PC-3 (cell line): ENCODE measurements around the gene FAM20B. TPM values are rescaled to one million over a fixed set of nuclear protein-coding genes. Genes with fewer than 3 reads are reported as not detected.
A peak's percentile ranks its signal among the peaks of the same experiment; 100 is the strongest.

Experiments
- ATAC-seq: fragments of 200-7000 bp; cut with Tn5 transposase; 2 replicates; pipeline ENCODE4 v1.9.1; 2020; ENCODE audit warnings: mild to moderate bottlenecking, moderate library complexity
- BruUV-seq: library from RNA; stranded (reverse); fragments of 400-500 nt; replicated peaks from 2 replicates; lab custom pipeline; 2021; lab: Mats Ljungman, UMichigan
- CTCF ChIA-PET: fragments of 300-600 bp; sonication (Branson Sonifier 250); formaldehyde crosslinking; loops from one replicate; lab custom pipeline; 2022; ENCODE audit warnings: antibody characterized with exemption; lab: Charles Lee
- POLR2A ChIA-PET: fragments of 300-600 bp; sonication (Branson Sonifier 250); formaldehyde crosslinking; loops from one replicate; lab custom pipeline; 2022; ENCODE audit warnings: antibody characterized with exemption; ENCODE audit not compliant: unreplicated experiment; lab: Charles Lee
- DNase-seq: peaks from one replicate; pipeline ENCODE4 v3.0.0-alpha.2; 2015
- H2AFZ ChIP-seq: fragments of 300-600 bp; sonication (generic); 2 replicates; pipeline ENCODE4 v1.6.0; 2016; ENCODE audit warnings: antibody characterized with exemption, low read length
- H3F3A ChIP-seq: fragments of 300-600 bp; sonication (generic); one replicate; pipeline ENCODE4 v1.6.0; 2017; ENCODE audit warnings: antibody characterized with exemption, low read length, control low read depth, mild to moderate bottlenecking; ENCODE audit not compliant: unreplicated experiment
- H3K27ac ChIP-seq: fragments of 300-600 bp; sonication (generic); 2 replicates; pipeline ENCODE4 v1.5.1; 2016; ENCODE audit warnings: mild to moderate bottlenecking, low read length
- H3K27me3 ChIP-seq: fragments of 300-600 bp; sonication (generic); 2 replicates; pipeline ENCODE4 v1.6.1; 2016; ENCODE audit warnings: low read length, mixed read lengths
- H3K36me3 ChIP-seq: fragments of 300-600 bp; sonication (generic); 2 replicates; pipeline ENCODE4 v1.6.1; 2016; ENCODE audit warnings: low read depth, mixed run types, low read length, mixed read lengths
- H3K4me1 ChIP-seq: fragments of 300-600 bp; sonication (generic); 2 replicates; pipeline ENCODE4 v1.5.1; 2016; ENCODE audit warnings: low read length; ENCODE audit not compliant: insufficient read depth
- H3K4me2 ChIP-seq: fragments of 300-600 bp; sonication (generic); 2 replicates; pipeline ENCODE4 v1.6.0; 2016; ENCODE audit warnings: low read length
- H3K4me3 ChIP-seq: fragments of 300-600 bp; sonication (generic); 2 replicates; pipeline ENCODE4 v1.5.1; 2016; ENCODE audit warnings: mild to moderate bottlenecking, low read length, mixed read lengths
- H3K79me2 ChIP-seq: fragments of 300-600 bp; sonication (generic); 2 replicates; pipeline ENCODE4 v1.6.1; 2017; ENCODE audit warnings: low read length, mixed read lengths
- H3K9ac ChIP-seq: fragments of 300-600 bp; sonication (generic); 2 replicates; pipeline ENCODE4 v1.6.0; 2016; ENCODE audit warnings: mild to moderate bottlenecking, low read length
- H3K9me2 ChIP-seq: fragments of 300-600 bp; sonication (generic); replicated peaks from 2 replicates; pipeline ENCODE4 v1.6.1; 2016; ENCODE audit warnings: mixed run types, low read length, mixed read lengths
- H3K9me3 ChIP-seq: fragments of 300-600 bp; sonication (generic); 2 replicates; pipeline ENCODE4 v1.6.1; 2016; ENCODE audit warnings: low read length, mixed read lengths
- H4K20me1 ChIP-seq: fragments of 300-600 bp; sonication (generic); 2 replicates; pipeline ENCODE4 v1.6.1; 2016; ENCODE audit warnings: low read length, mixed read lengths
- EZH2 ChIP-seq: fragments of 300-600 bp; sonication (generic); IDR thresholded peaks from one replicate; pipeline ENCODE4 v1.6.1; 2017; ENCODE audit warnings: antibody characterized with exemption, mild to moderate bottlenecking, low read length; ENCODE audit not compliant: unreplicated experiment
- EZH2phosphoT487 ChIP-seq: fragments of 300-600 bp; sonication (generic); IDR thresholded peaks from 2 replicates; pipeline ENCODE4 v1.6.1; 2018; ENCODE audit warnings: mild to moderate bottlenecking, antibody characterized with exemption, low read length, borderline replicate concordance
- intact Hi-C: fragments of 100-400 bp; cut with micrococcal nuclease; formaldehyde crosslinking; loops from 2 replicates; pipeline ENCODE4 v1.9.0; 2023
- total RNA-seq: library from RNA; depleted of rRNA; stranded (reverse); fragments of >200 nt; gene quantifications from 2 replicates; pipeline ENCODE4 v1.2.3, GENCODE V29; 2014
- TF ChIP-seq, protein P1 (sequence below): fragments of 300-600 bp; sonication (generic); conservative IDR thresholded peaks from 2 replicates; pipeline ENCODE4 v1.5.1; 2017; ENCODE audit warnings: antibody characterized with exemption, low read depth, mild to moderate bottlenecking, low read length

Gene FAM20B
- total RNA-seq, 1 experiment from 2014 or later, result 21.1 TPM

- no peaks in the 10 kb centered on the region for H3K79me2 ChIP-seq
- peaks cover 15% of the 10 kb centered on the region for H3K4me1 ChIP-seq
- peak; percentile 33 for DNase-seq
- H3K4me3 ChIP-seq, result no peak overlapping the region
- H3K9me2 ChIP-seq, result no peaks in the 10 kb centered on the region
- no peak overlapping the region for H2AFZ ChIP-seq
- no peaks in the 10 kb centered on the region for H3F3A ChIP-seq
- no peak; the same call in 1 of the 2 replicates for ATAC-seq
- no peaks in the 10 kb centered on the region for H4K20me1 ChIP-seq
- no peak overlapping the region for H3K4me2 ChIP-seq
- no peaks in the 10 kb centered on the region for H3K27me3 ChIP-seq
- ChIA-PET POLR2A (no interaction called here), CTCF (no interaction called here)
- no peak overlapping the region for H3K27ac ChIP-seq
- no peaks in the 10 kb centered on the region for H3K9me3 ChIP-seq
- intact Hi-C loops, result no loop called here
- H3K9ac ChIP-seq, result no peak overlapping the region
- peaks cover 2% of the 10 kb centered on the region for H3K36me3 ChIP-seq
- no TSS peak for BruUV-seq
- TF ChIP-seq, protein P1, sequence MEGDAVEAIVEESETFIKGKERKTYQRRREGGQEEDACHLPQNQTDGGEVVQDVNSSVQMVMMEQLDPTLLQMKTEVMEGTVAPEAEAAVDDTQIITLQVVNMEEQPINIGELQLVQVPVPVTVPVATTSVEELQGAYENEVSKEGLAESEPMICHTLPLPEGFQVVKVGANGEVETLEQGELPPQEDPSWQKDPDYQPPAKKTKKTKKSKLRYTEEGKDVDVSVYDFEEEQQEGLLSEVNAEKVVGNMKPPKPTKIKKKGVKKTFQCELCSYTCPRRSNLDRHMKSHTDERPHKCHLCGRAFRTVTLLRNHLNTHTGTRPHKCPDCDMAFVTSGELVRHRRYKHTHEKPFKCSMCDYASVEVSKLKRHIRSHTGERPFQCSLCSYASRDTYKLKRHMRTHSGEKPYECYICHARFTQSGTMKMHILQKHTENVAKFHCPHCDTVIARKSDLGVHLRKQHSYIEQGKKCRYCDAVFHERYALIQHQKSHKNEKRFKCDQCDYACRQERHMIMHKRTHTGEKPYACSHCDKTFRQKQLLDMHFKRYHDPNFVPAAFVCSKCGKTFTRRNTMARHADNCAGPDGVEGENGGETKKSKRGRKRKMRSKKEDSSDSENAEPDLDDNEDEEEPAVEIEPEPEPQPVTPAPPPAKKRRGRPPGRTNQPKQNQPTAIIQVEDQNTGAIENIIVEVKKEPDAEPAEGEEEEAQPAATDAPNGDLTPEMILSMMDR, result no peak
- no peak for TF ChIP-seq EZH2phosphoT487
- TF ChIP-seq EZH2, result no peak
Observed at GRCh38 chr1:179061360-179062282, 35.9 kb downstream of the FAM20B start.

GRCh38 chr1:179066471-179066870 is 40.8 kb downstream of the FAM20B start:
- Histone ChIP-seq H3K9me2 (no peaks in the 10 kb centered on the region), H3K79me2 (no peaks in the 10 kb centered on the region), H3K4me1 (no peaks in the 10 kb centered on the region), H3K27me3 (no peaks in the 10 kb centered on the region), H3K27ac (no peak overlapping the region), H3F3A (no peaks in the 10 kb centered on the region), H3K9ac (no peak overlapping the region), H3K4me3 (no peak overlapping the region), H3K9me3 (no peaks in the 10 kb centered on the region), H2AFZ (no peak overlapping the region), H4K20me1 (no peaks in the 10 kb centered on the region), H3K4me2 (no peak overlapping the region), H3K36me3 (no peaks in the 10 kb centered on the region; the same call in 1 of the 2 replicates)
- CTCF ChIA-PET, result no interaction called here
- no peak for ATAC-seq
- POLR2A ChIA-PET, result no interaction called here
- intact Hi-C loops, result no loop called here
- TF ChIP-seq, protein P1, result no peak
- no peak for TF ChIP-seq EZH2phosphoT487
- no peak for DNase-seq
- no TSS peak for BruUV-seq

- Histone ChIP-seq H3F3A (no peaks in the 10 kb centered on the region), H3K9me3 (no peaks in the 10 kb centered on the region), H3K9me2 (no peaks in the 10 kb centered on the region), H4K20me1 (no peaks in the 10 kb centered on the region), H3K4me1 (peaks cover 35% of the 10 kb centered on the region), H3K4me2 (peak overlapping the region; percentile 65), H3K36me3 (no peaks in the 10 kb centered on the region; the same call in 1 of the 2 replicates), H3K9ac (peak overlapping the region; percentile 27; the same call in 1 of the 2 replicates), H2AFZ (no peak overlapping the region), H3K4me3 (no peak overlapping the region), H3K27ac (peak overlapping the region; percentile 82), H3K79me2 (peaks cover 10% of the 10 kb centered on the region), H3K27me3 (no peaks in the 10 kb centered on the region)
- DNase-seq, result peak; percentile 73
- intact Hi-C loops, result no loop called here
- TF ChIP-seq, protein P1, result no peak
- TF ChIP-seq EZH2phosphoT487, result no peak
- TF ChIP-seq EZH2, result no peak
- POLR2A ChIA-PET, result no interaction called here
- BruUV-seq, result no TSS peak
- ATAC-seq, result peak; percentile 19
- CTCF ChIA-PET, result no interaction called here
Observed at GRCh38 chr1:179077396-179077795, 51.7 kb downstream of the FAM20B start.
